Measurements from ENCODE around the gene KASH5. TPM values are rescaled to one million over a fixed set of nuclear protein-coding genes. Genes with fewer than 3 reads are reported as not detected.

The KASH5 gene
- total RNA-seq, 4 donors from 2014 or later: not detected

- Histone ChIP-seq H3K36me3 (peaks cover 0 to 22% (median 0%) of the 10 kb centered on the region in 3 donors), H3K9me3 (no peaks in the 10 kb centered on the region), H3K27me3 (peaks cover 0 to 26% (median 0%) of the 10 kb centered on the region in 4 donors), H3K4me3 (peak within 1 kb of the TSS; percentile 37 to 81 (median 70)), H3K4me1 (peaks cover 10 to 48% (median 15%) of the 10 kb centered on the region in 3 donors), H3K27ac (peak within 1 kb of the TSS; percentile 72 to 94 (median 94))
- DNase-seq: no peak
- intact Hi-C loops (cut with DNase I): no loop called here
- WGBS, 2 donors: 1 to 2% methylated on average over 14 to 18 of the region's 52 CpGs
- TF ChIP-seq, protein P1, sequence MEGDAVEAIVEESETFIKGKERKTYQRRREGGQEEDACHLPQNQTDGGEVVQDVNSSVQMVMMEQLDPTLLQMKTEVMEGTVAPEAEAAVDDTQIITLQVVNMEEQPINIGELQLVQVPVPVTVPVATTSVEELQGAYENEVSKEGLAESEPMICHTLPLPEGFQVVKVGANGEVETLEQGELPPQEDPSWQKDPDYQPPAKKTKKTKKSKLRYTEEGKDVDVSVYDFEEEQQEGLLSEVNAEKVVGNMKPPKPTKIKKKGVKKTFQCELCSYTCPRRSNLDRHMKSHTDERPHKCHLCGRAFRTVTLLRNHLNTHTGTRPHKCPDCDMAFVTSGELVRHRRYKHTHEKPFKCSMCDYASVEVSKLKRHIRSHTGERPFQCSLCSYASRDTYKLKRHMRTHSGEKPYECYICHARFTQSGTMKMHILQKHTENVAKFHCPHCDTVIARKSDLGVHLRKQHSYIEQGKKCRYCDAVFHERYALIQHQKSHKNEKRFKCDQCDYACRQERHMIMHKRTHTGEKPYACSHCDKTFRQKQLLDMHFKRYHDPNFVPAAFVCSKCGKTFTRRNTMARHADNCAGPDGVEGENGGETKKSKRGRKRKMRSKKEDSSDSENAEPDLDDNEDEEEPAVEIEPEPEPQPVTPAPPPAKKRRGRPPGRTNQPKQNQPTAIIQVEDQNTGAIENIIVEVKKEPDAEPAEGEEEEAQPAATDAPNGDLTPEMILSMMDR (IDR thresholded peaks at IDR 0.05): no peak
- TF ChIP-seq POLR2A (IDR thresholded peaks at IDR 0.05): peak in 1 of 4 donors; percentile 37
Measured at GRCh38 chr19:49362048-49362928, 25.8 kb upstream of the KASH5 start, which contains the start of gene TEAD2. TSS of gene TEAD2 (minus strand) at chr19:49362416. CDS start at chr19:49360075, 2,341 bp downstream.

DNA sequence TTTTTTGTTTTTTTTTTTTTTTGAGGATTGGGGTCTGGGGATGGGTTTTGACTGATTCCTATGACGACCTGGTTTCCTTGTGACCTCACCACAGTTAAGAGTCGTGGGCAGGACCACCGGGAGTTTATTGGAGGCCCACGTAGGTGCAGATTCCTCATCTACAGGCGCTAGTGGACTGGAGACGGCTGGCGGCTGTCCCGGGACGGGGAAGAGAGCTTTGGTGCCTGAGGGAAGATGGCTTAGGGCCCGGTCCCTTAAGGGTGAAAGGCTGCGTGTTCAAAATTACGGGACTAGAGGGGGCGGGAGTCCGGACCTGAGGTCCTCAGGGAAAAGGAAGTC is 25.2 kb upstream of the KASH5 start:
- peaks cover 10 to 44% (median 15%) of the 10 kb centered on the region in 3 donors for H3K4me1 ChIP-seq
- H3K4me3 ChIP-seq: peak overlapping the region; percentile 37 to 81 (median 70)
- WGBS, 2 donors: 0% methylated on average over 6 of the region's 14 CpGs
- peak overlapping the region; percentile 72 to 94 (median 92) for H3K27ac ChIP-seq
- H3K27me3 ChIP-seq: peaks cover 0 to 26% (median 0%) of the 10 kb centered on the region in 4 donors
- H3K9me3 ChIP-seq: peaks cover 0 to 1% (median 0%) of the 10 kb centered on the region in 3 donors
- DNase-seq: no peak
- intact Hi-C loops (cut with DNase I): no loop called here
- H3K36me3 ChIP-seq: peaks cover 0 to 18% (median 0%) of the 10 kb centered on the region in 3 donors
- no peak for TF ChIP-seq POLR2A (IDR thresholded peaks at IDR 0.05)
- TF ChIP-seq, protein P1 (IDR thresholded peaks at IDR 0.05): no peak

GRCh38 chr19:49363268-49364082 is 24.6 kb upstream of the KASH5 start, which contains the start of gene DKKL1:
TSS of gene DKKL1 (plus strand) at chr19:49363877. CDS start at chr19:49363999, 122 bp downstream.
- 4 to 6% methylated on average over 38 to 39 of the region's 46 CpGs for WGBS, 2 donors
- H3K36me3 ChIP-seq: peaks cover 0 to 12% (median 0%) of the 10 kb centered on the region in 3 donors
- peak in 1 of 4 donors; percentile 59 for TF ChIP-seq POLR2A (IDR thresholded peaks at IDR 0.05)
- TF ChIP-seq, protein P1 (IDR thresholded peaks at IDR 0.05): peak in 5 of 6 experiments; percentile 15 to 42 (median 35)
- H3K9me3 ChIP-seq: peaks cover 0 to 7% (median under 1%) of the 10 kb centered on the region in 3 donors
- H3K4me1 ChIP-seq: peaks cover 10 to 44% (median 15%) of the 10 kb centered on the region in 3 donors
- intact Hi-C loops (cut with DNase I): no loop called here
- peak; percentile 67 for DNase-seq
- peaks cover 0 to 26% (median 0%) of the 10 kb centered on the region in 4 donors for H3K27me3 ChIP-seq
- H3K27ac ChIP-seq: peak within 1 kb of the TSS; percentile 72 to 94 (median 92)
- peak within 1 kb of the TSS; percentile 37 to 81 (median 70) for H3K4me3 ChIP-seq

GRCh38 chr19:49364083-49364737 is 23.8 kb upstream of the KASH5 start:
- TF ChIP-seq POLR2A (IDR thresholded peaks at IDR 0.05): no peak
- TF ChIP-seq, protein P1 (IDR thresholded peaks at IDR 0.05): no peak
- peaks cover 0 to 26% (median 0%) of the 10 kb centered on the region in 4 donors for H3K27me3 ChIP-seq
- peaks cover 0 to 4% (median 0%) of the 10 kb centered on the region in 3 donors for H3K36me3 ChIP-seq
- peaks cover 10 to 44% (median 15%) of the 10 kb centered on the region in 3 donors for H3K4me1 ChIP-seq
- intact Hi-C loops (cut with DNase I): no loop called here
- no peak for DNase-seq
- H3K4me3 ChIP-seq: peak overlapping the region in 3 of 4 donors; percentile 69 to 81 (median 70)
- WGBS, 2 donors: 77 to 79% methylated on average over 17 to 21 of the region's 27 CpGs
- H3K9me3 ChIP-seq: peaks cover 0 to 14% (median 8%) of the 10 kb centered on the region in 3 donors
- H3K27ac ChIP-seq: peak overlapping the region; percentile 72 to 94 (median 92)

Data from esophagus squamous epithelium (tissue), 5 donors.